IMR-90 (cell line): ENCODE measurements around the gene DCHS2. TPM values are rescaled to one million over a fixed set of nuclear protein-coding genes. Genes with fewer than 3 reads are reported as not detected.

ENCODE experiments used
- ATAC-seq: fragments of 200-7000 bp; cut with Tn5 transposase; 2 replicates; pipeline ENCODE4 v1.9.1; 2020; ENCODE audit warnings: low read depth, mild to moderate bottlenecking, moderate library complexity
- BruUV-seq: library from RNA; stranded (reverse); fragments of 400-500 nt; replicated peaks from 2 replicates; lab custom pipeline; 2021; lab: Mats Ljungman, UMichigan
- CTCF ChIA-PET: fragments of 300-600 bp; formaldehyde crosslinking; extraction: SDS; loops from one replicate; lab custom pipeline; 2021; ENCODE audit warnings: antibody characterized with exemption; lab: Yijun Ruan, JAX
- POLR2A ChIA-PET: fragments of 300-600 bp; sonication (Branson Sonifier 250); formaldehyde crosslinking; loops from one replicate; lab custom pipeline; 2022; ENCODE audit warnings: antibody characterized with exemption; ENCODE audit not compliant: unreplicated experiment; lab: Charles Lee
- DNase-seq: peaks from one replicate; pipeline ENCODE4 v3.0.0; 2013
- H2AFZ ChIP-seq: replicated peaks from 2 replicates; pipeline ENCODE3; 2013; ENCODE audit warnings: low read length, mild to moderate bottlenecking; ENCODE audit not compliant: poor library complexity
- H2AK5ac ChIP-seq: 2 replicates; pipeline ENCODE4 v1.6.1; 2013; ENCODE audit warnings: low read depth, low read length, inconsistent platforms
- H2AK9ac ChIP-seq: replicated peaks from 2 replicates; pipeline ENCODE3; 2013; ENCODE audit warnings: mild to moderate bottlenecking, low read depth, low read length, moderate library complexity; ENCODE audit not compliant: poor library complexity
- H2BK120ac ChIP-seq: 2 replicates; pipeline ENCODE4 v1.6.1; 2013; ENCODE audit warnings: low read depth, low read length, inconsistent platforms
- H2BK15ac ChIP-seq: 3 replicates; pipeline ENCODE4 v1.6.1; 2013; ENCODE audit warnings: low read depth, low read length, inconsistent platforms
- H2BK20ac ChIP-seq: 2 replicates; pipeline ENCODE4 v1.6.1; 2013; ENCODE audit warnings: low read depth, mild to moderate bottlenecking, inconsistent platforms, low read length, moderate library complexity
- H2BK5ac ChIP-seq: 2 replicates; pipeline ENCODE4 v1.6.1; 2013; ENCODE audit warnings: mild to moderate bottlenecking, low read depth, low read length, inconsistent platforms; ENCODE audit not compliant: poor library complexity, severe bottlenecking
- H3K14ac ChIP-seq: replicated peaks from 2 replicates; pipeline ENCODE4 v1.6.1; 2013; ENCODE audit warnings: low read depth, low read length, inconsistent platforms
- H3K18ac ChIP-seq: 2 replicates; pipeline ENCODE4 v1.6.1; 2013; ENCODE audit warnings: low read depth, low read length, control low read depth
- H3K23ac ChIP-seq: 2 replicates; pipeline ENCODE4 v1.6.1; 2013; ENCODE audit warnings: low read depth, low read length, inconsistent platforms
- H3K27ac ChIP-seq: 2 replicates; pipeline ENCODE4 v1.5.1; 2013; ENCODE audit warnings: mild to moderate bottlenecking, control low read depth, low read length; ENCODE audit not compliant: insufficient read depth
- H3K27me3 ChIP-seq: 2 replicates; pipeline ENCODE4 v1.6.1; 2013; ENCODE audit warnings: low read length; ENCODE audit not compliant: control insufficient read depth, insufficient read depth
- H3K36me3 ChIP-seq: 2 replicates; pipeline ENCODE4 v1.6.1; 2013; ENCODE audit warnings: low read length, mixed read lengths; ENCODE audit not compliant: control insufficient read depth, insufficient read depth
- H3K4ac ChIP-seq: 2 replicates; pipeline ENCODE4 v1.6.1; 2013; ENCODE audit warnings: low read depth, low read length, inconsistent platforms
- H3K4me1 ChIP-seq: 2 replicates; pipeline ENCODE4 v1.6.1; 2013; ENCODE audit warnings: low read length, mixed read lengths; ENCODE audit not compliant: control insufficient read depth, insufficient read depth
- H3K4me2 ChIP-seq: 2 replicates; pipeline ENCODE4 v1.6.1; 2013; ENCODE audit warnings: low read depth, mild to moderate bottlenecking, control low read depth, low read length, moderate library complexity
- H3K4me3 ChIP-seq: 2 replicates; pipeline ENCODE4 v1.5.1; 2013; ENCODE audit warnings: low read depth, mild to moderate bottlenecking, control low read depth, low read length, moderate library complexity; ENCODE audit not compliant: insufficient read depth
- H3K56ac ChIP-seq: 2 replicates; pipeline ENCODE4 v1.6.1; 2013; ENCODE audit warnings: low read length, inconsistent platforms; ENCODE audit not compliant: insufficient read depth; ENCODE audit errors: extremely low read depth
- H3K79me1 ChIP-seq, 2 experiments: 2 replicates each; pipeline ENCODE4 v1.6.1; 2013; ENCODE audit warnings: low read length in 2 of 2, inconsistent platforms in 1 of 2, low read depth in 1 of 2
- H3K9ac ChIP-seq: 2 replicates; pipeline ENCODE4 v1.6.1; 2013; ENCODE audit warnings: low read depth, low read length, control low read depth
- H3K9me1 ChIP-seq: 2 replicates; pipeline ENCODE4 v1.6.1; 2013; ENCODE audit warnings: low read length, inconsistent platforms; ENCODE audit not compliant: insufficient read depth
- H3K9me3 ChIP-seq: 2 replicates; pipeline ENCODE4 v1.6.1; 2013; ENCODE audit warnings: low read length; ENCODE audit not compliant: control insufficient read depth, insufficient read depth
- H4K20me1 ChIP-seq: 2 replicates; pipeline ENCODE4 v1.6.1; 2013; ENCODE audit warnings: low read length, inconsistent platforms; ENCODE audit not compliant: insufficient read depth
- H4K5ac ChIP-seq: 2 replicates; pipeline ENCODE4 v1.6.1; 2013; ENCODE audit warnings: mild to moderate bottlenecking, low read depth, low read length, control low read depth
- H4K8ac ChIP-seq, 2 experiments: 2 replicates each; pipeline ENCODE4 v1.6.1; 2013; ENCODE audit warnings: low read depth in 2 of 2, low read length in 2 of 2, control low read depth in 1 of 2, inconsistent platforms in 1 of 2
- H4K91ac ChIP-seq: 2 replicates; pipeline ENCODE4 v1.6.1; 2013; ENCODE audit warnings: low read depth, low read length, inconsistent platforms; ENCODE audit not compliant: insufficient read depth
- MAFK ChIP-seq: IDR thresholded peaks from 2 replicates; pipeline ENCODE4 v1.6.1; 2012; ENCODE audit warnings: low read depth, low read length, improper control_type of control experiment
- WGBS, 2 experiments: methylation state at CpG; one replicate each; pipeline versions ENCODE4 v1.1.5 to v1.1.7; 2013; ENCODE audit warnings: missing lambda C conversion rate in 2 of 2; ENCODE audit not compliant: insufficient read length in 1 of 2; ENCODE audit errors: extremely low coverage in 2 of 2; 5-methylcytosine and 5-hydroxymethylcytosine counted together
- dilution Hi-C: fragments of 300-500 bp; cut with HindIII; formaldehyde crosslinking; loops from one replicate; pipeline ENCODE4 v1.14.3; 2018; ENCODE audit warnings: low sequenced_read_pairs; ENCODE audit not compliant: unreplicated experiment
- in situ Hi-C: fragments of 300-500 bp; cut with MboI; formaldehyde crosslinking; loops from 3 replicates; pipeline ENCODE4 v1.14.3; 2019; ENCODE audit warnings: low sequenced_read_pairs, inconsistent platforms, mixed read lengths
- intact Hi-C: fragments of 100-400 bp; cut with micrococcal nuclease; formaldehyde crosslinking; loops from 2 replicates; pipeline ENCODE4 v1.10.0; 2022
- polyA plus RNA-seq, 3 experiments: library from polyadenylated mRNA; depleted of rRNA; stranded (reverse); fragments of >200 nt; gene quantifications; 2 replicates each; pipeline ENCODE4 v1.2.3, GENCODE V29; 2012; ENCODE audit warnings: low replicate concordance in 1 of 3
- total RNA-seq: library from RNA; depleted of rRNA; stranded (reverse); fragments of >200 nt; gene quantifications from 2 replicates; pipeline ENCODE4 v1.2.3, GENCODE V29; 2012

The DCHS2 gene
- total and polyA plus RNA-seq, 2 of the 4 experiments (the other 2 are of a cell fraction) = not detected

- POLR2A ChIA-PET = no interaction called here
- Histone ChIP-seq H3K14ac (no peak overlapping the region), H4K20me1 (no peaks in the 10 kb centered on the region), H3K9me3 (no peaks in the 10 kb centered on the region), H2AK5ac (no peak overlapping the region), H3K9me1 (no peaks in the 10 kb centered on the region), H2BK15ac (no peak overlapping the region), H4K91ac (no peak overlapping the region), H3K79me1 (no peaks in the 10 kb centered on the region), H4K5ac (no peak overlapping the region), H2AK9ac (no peak overlapping the region), H3K18ac (no peak overlapping the region), H3K36me3 (no peaks in the 10 kb centered on the region), H3K27me3 (no peaks in the 10 kb centered on the region), H2BK120ac (no peak overlapping the region), H4K8ac (no peak overlapping the region), H3K27ac (no peak overlapping the region), H3K4me2 (peak overlapping the region; percentile 87; the same call in 1 of the 2 replicates), H3K4me1 (no peaks in the 10 kb centered on the region), H3K4ac (no peak overlapping the region), H2BK5ac (no peak overlapping the region), H2AFZ (no peak overlapping the region), H3K9ac (no peak overlapping the region), H3K4me3 (no peak overlapping the region), H3K56ac (no peak overlapping the region), H2BK20ac (no peak overlapping the region), H3K23ac (no peak overlapping the region)
- no peak for ATAC-seq
- CTCF ChIA-PET = no interaction called here
- no CpG with 5 or more reads among the region's 2 CpGs for WGBS, 2 experiments
- TF ChIP-seq MAFK = no peak
- DNase-seq = no peak
- no TSS peak for BruUV-seq
- dilution Hi-C loops = no loop called here
- in situ Hi-C loops = no loop called here
- intact Hi-C loops = no loop called here
Observed at GRCh38 chr4:154417373-154417673, 74.3 kb downstream of the DCHS2 start.
